Measurements from ENCODE around the gene DAD1. TPM values are rescaled to one million over a fixed set of nuclear protein-coding genes. Genes with fewer than 3 reads are reported as not detected.
"Not testable (repeated sequence)": the region's sequence is repeated elsewhere in the genome, so short reads cannot be mapped to it uniquely, and the experiment has no call there.

The DAD1 gene
- total RNA-seq (10 to 100 TPM; 95.4 to 96.0 TPM), total RNA-seq (40.0 to 78.1 reads per million in 2 donors)

- no peaks in the 10 kb centered on the region for H3K9me3 ChIP-seq (ENCODE audit: control insufficient read depth, low read length, poor library complexity, severe bottlenecking)
- ATAC-seq (peak; percentile 92), DNase-seq (peak; percentile 98 to 99 (median 99))
- Mint-ChIP-seq H3K27ac (peak within 1 kb of the TSS; percentile 98), H3K27me3 (no peaks in the 10 kb centered on the region), H3K4me3 (peak within 1 kb of the TSS; percentile 94), H3K36me3 (ENCODE audit: low read depth) (peaks cover 4% of the 10 kb centered on the region), H3K4me1 (peaks cover 47% of the 10 kb centered on the region)
These were observed at the start of gene DAD1 for GRCh38 chr14:22589096-22589839. DAD1 (minus strand) TSS chr14:22589224; CDS start chr14:22589157, 67 bp downstream.

- not testable (repeated sequence) for H3K36me3 Mint-ChIP-seq (ENCODE audit: low read depth); H3K27ac Mint-ChIP-seq; DNase-seq; H3K4me3 Mint-ChIP-seq; ATAC-seq; H3K9me3 ChIP-seq (ENCODE audit: control insufficient read depth, low read length, poor library complexity, severe bottlenecking); H3K4me1 Mint-ChIP-seq
- peaks cover 23% of the 10 kb centered on the region for H3K27me3 Mint-ChIP-seq
These were observed 47.0 kb upstream of the DAD1 start for GRCh38 chr14:22635980-22636379.

GRCh38 chr14:22634233-22634900 is 45.3 kb upstream of the DAD1 start:
- Mint-ChIP-seq H3K36me3 (ENCODE audit: low read depth) (no peaks in the 10 kb centered on the region), H3K27ac (no peak overlapping the region), H3K27me3 (peaks cover 23% of the 10 kb centered on the region), H3K4me3 (no peak overlapping the region), H3K4me1 (no peaks in the 10 kb centered on the region)
- no peaks in the 10 kb centered on the region for H3K9me3 ChIP-seq (ENCODE audit: control insufficient read depth, low read length, poor library complexity, severe bottlenecking)
- DNase-seq (no peak), ATAC-seq (no peak)

- DNase-seq (no peak), ATAC-seq (no peak)
- Mint-ChIP-seq H3K27ac (no peak overlapping the region), H3K4me1 (no peaks in the 10 kb centered on the region), H3K36me3 (ENCODE audit: low read depth) (peaks cover 2% of the 10 kb centered on the region), H3K4me3 (no peak overlapping the region), H3K27me3 (peaks cover 38% of the 10 kb centered on the region)
- H3K9me3 ChIP-seq (ENCODE audit: control insufficient read depth, low read length, poor library complexity, severe bottlenecking): no peaks in the 10 kb centered on the region
These were observed 41.5 kb upstream of the DAD1 start for GRCh38 chr14:22630486-22630885.

- Mint-ChIP-seq H3K4me3 (no peak overlapping the region), H3K27ac (no peak overlapping the region), H3K4me1 (no peaks in the 10 kb centered on the region), H3K27me3 (peaks cover 38% of the 10 kb centered on the region), H3K36me3 (ENCODE audit: low read depth) (peaks cover 2% of the 10 kb centered on the region)
- no peak for DNase-seq
- H3K9me3 ChIP-seq (ENCODE audit: control insufficient read depth, low read length, poor library complexity, severe bottlenecking): no peaks in the 10 kb centered on the region
- no peak for ATAC-seq
These were observed 41.0 kb upstream of the DAD1 start for GRCh38 chr14:22630066-22630465.

GRCh38 chr14:22629361-22629760 is 40.3 kb upstream of the DAD1 start:
- DNase-seq: no peak
- no peaks in the 10 kb centered on the region for H3K4me1 Mint-ChIP-seq
- H3K27ac Mint-ChIP-seq: no peak overlapping the region
- no peak overlapping the region for H3K4me3 Mint-ChIP-seq
- ATAC-seq: no peak
- H3K27me3 Mint-ChIP-seq: peaks cover 36% of the 10 kb centered on the region
- H3K9me3 ChIP-seq (ENCODE audit: control insufficient read depth, low read length, poor library complexity, severe bottlenecking): no peaks in the 10 kb centered on the region
- peaks cover 2% of the 10 kb centered on the region for H3K36me3 Mint-ChIP-seq (ENCODE audit: low read depth)

GRCh38 chr14:22627506-22628263 is 38.7 kb upstream of the DAD1 start:
- Mint-ChIP-seq H3K27me3 (peaks cover 23% of the 10 kb centered on the region), H3K27ac (no peak overlapping the region), H3K4me3 (no peak overlapping the region), H3K4me1 (no peaks in the 10 kb centered on the region), H3K36me3 (ENCODE audit: low read depth) (peaks cover 2% of the 10 kb centered on the region)
- H3K9me3 ChIP-seq (ENCODE audit: control insufficient read depth, low read length, poor library complexity, severe bottlenecking): no peaks in the 10 kb centered on the region
- ATAC-seq (no peak), DNase-seq (no peak)

- ATAC-seq (no peak), DNase-seq (no peak)
- Mint-ChIP-seq H3K27ac (no peak overlapping the region), H3K4me1 (no peaks in the 10 kb centered on the region), H3K27me3 (peaks cover 15% of the 10 kb centered on the region), H3K4me3 (no peak overlapping the region), H3K36me3 (ENCODE audit: low read depth) (peaks cover 2% of the 10 kb centered on the region)
- H3K9me3 ChIP-seq (ENCODE audit: control insufficient read depth, low read length, poor library complexity, severe bottlenecking): no peaks in the 10 kb centered on the region
These were observed 37.6 kb upstream of the DAD1 start for GRCh38 chr14:22626590-22626989.

GRCh38 chr14:22623047-22623446 is 34.0 kb upstream of the DAD1 start:
- Mint-ChIP-seq H3K36me3 (ENCODE audit: low read depth) (peaks cover 2% of the 10 kb centered on the region), H3K4me3 (no peak overlapping the region), H3K27ac (no peak overlapping the region), H3K4me1 (no peaks in the 10 kb centered on the region), H3K27me3 (peaks cover 8% of the 10 kb centered on the region)
- ATAC-seq (no peak), DNase-seq (no peak)
- H3K9me3 ChIP-seq (ENCODE audit: control insufficient read depth, low read length, poor library complexity, severe bottlenecking): no peaks in the 10 kb centered on the region

- peaks cover 2% of the 10 kb centered on the region for H3K36me3 Mint-ChIP-seq (ENCODE audit: low read depth)
- no peaks in the 10 kb centered on the region for H3K9me3 ChIP-seq (ENCODE audit: control insufficient read depth, low read length, poor library complexity, severe bottlenecking)
- no peaks in the 10 kb centered on the region for H3K4me1 Mint-ChIP-seq
- no peak overlapping the region for H3K27ac Mint-ChIP-seq
- peaks cover 8% of the 10 kb centered on the region for H3K27me3 Mint-ChIP-seq
- ATAC-seq (no peak), DNase-seq (no peak)
- no peak overlapping the region for H3K4me3 Mint-ChIP-seq
These were observed 33.2 kb upstream of the DAD1 start for GRCh38 chr14:22622255-22622654.

- H3K9me3 ChIP-seq (ENCODE audit: control insufficient read depth, low read length, poor library complexity, severe bottlenecking); DNase-seq; H3K27me3 Mint-ChIP-seq; H3K36me3 Mint-ChIP-seq (ENCODE audit: low read depth); H3K4me1 Mint-ChIP-seq; ATAC-seq; H3K27ac Mint-ChIP-seq; H3K4me3 Mint-ChIP-seq: not testable (repeated sequence)
These were observed 26.7 kb upstream of the DAD1 start for GRCh38 chr14:22615765-22616164.

- ATAC-seq: no peak
- no peak overlapping the region for H3K27ac Mint-ChIP-seq
- H3K27me3 Mint-ChIP-seq: no peaks in the 10 kb centered on the region
- no peak overlapping the region for H3K4me3 Mint-ChIP-seq
- peaks cover 8% of the 10 kb centered on the region for H3K4me1 Mint-ChIP-seq
- no peak for DNase-seq
- H3K9me3 ChIP-seq (ENCODE audit: control insufficient read depth, low read length, poor library complexity, severe bottlenecking): no peaks in the 10 kb centered on the region
- H3K36me3 Mint-ChIP-seq (ENCODE audit: low read depth): peaks cover 15% of the 10 kb centered on the region
These were observed 25.3 kb upstream of the DAD1 start for GRCh38 chr14:22614240-22614799.

- H3K27ac Mint-ChIP-seq: peak overlapping the region; percentile 37
These were observed 24.8 kb upstream of the DAD1 start for GRCh38 chr14:22613736-22614239.

More at GRCh38 chr14:22613736-22614239, 24.8 kb upstream of the DAD1 start:
- H3K9me3 ChIP-seq (ENCODE audit: control insufficient read depth, low read length, poor library complexity, severe bottlenecking): no peaks in the 10 kb centered on the region
- H3K4me3 Mint-ChIP-seq: no peak overlapping the region
- ATAC-seq: no peak
- no peaks in the 10 kb centered on the region for H3K27me3 Mint-ChIP-seq
- H3K36me3 Mint-ChIP-seq (ENCODE audit: low read depth): peaks cover 15% of the 10 kb centered on the region
- H3K4me1 Mint-ChIP-seq: peaks cover 8% of the 10 kb centered on the region
- DNase-seq: no peak
